Measurements from ENCODE around the gene ZRSR2. TPM values are rescaled to one million over a fixed set of nuclear protein-coding genes. Genes with fewer than 3 reads are reported as not detected.
"Not testable (repeated sequence)": the region's sequence is repeated elsewhere in the genome, so short reads cannot be mapped to it uniquely, and the experiment has no call there.

Gene ZRSR2
- total RNA-seq: 1 to 10 TPM; 7.1 to 7.2 TPM
- long read RNA-seq, partial matches to known transcripts: 0 of 4 reads
- long read RNA-seq, other reads (novel, unspliced or antisense): 0 of 4 reads

- intact Hi-C loops (cut with DNase I): no loop called here
- ATAC-seq (peak; percentile 99), DNase-seq (peak; percentile 91)
Measured at GRCh38 chrX:15789979-15790768, at the start of gene ZRSR2. Gene ZRSR2 (plus strand): TSS chrX:15790484. CDS start chrX:15790496, 12 bp downstream.

- ATAC-seq: peak; percentile 29 to 53
- DNase-seq: peak; percentile 49
- intact Hi-C loops (cut with DNase I): no loop called here
Measured at GRCh38 chrX:15744181-15744867, 46.0 kb upstream of the ZRSR2 start.

- DNase-seq (no peak), ATAC-seq (no peak)
- intact Hi-C loops (cut with DNase I): no loop called here
Measured at GRCh38 chrX:15745179-15745578, 45.1 kb upstream of the ZRSR2 start.

GRCh38 chrX:15746651-15747050 lies 43.6 kb upstream of the ZRSR2 start:
- ATAC-seq; DNase-seq; intact Hi-C loops (cut with DNase I): not testable (repeated sequence)

- intact Hi-C loops (cut with DNase I): no loop called here
- ATAC-seq: no peak
- DNase-seq: no peak
Measured at GRCh38 chrX:15747626-15748173, 42.6 kb upstream of the ZRSR2 start.

- ATAC-seq (no peak), DNase-seq (no peak)
- intact Hi-C loops (cut with DNase I): no loop called here
Measured at GRCh38 chrX:15748841-15749240, 41.4 kb upstream of the ZRSR2 start.

- DNase-seq (peak; percentile 33), ATAC-seq (peak; percentile 60 to 78)
- intact Hi-C loops (cut with DNase I): no loop called here
Measured at GRCh38 chrX:15749642-15750610, 40.4 kb upstream of the ZRSR2 start.

GRCh38 chrX:15750611-15751154 lies 39.6 kb upstream of the ZRSR2 start:
- ATAC-seq (peak in 1 of 2 donors; percentile 32), DNase-seq (no peak)
- intact Hi-C loops (cut with DNase I): no loop called here

GRCh38 chrX:15751155-15751819 lies 39.0 kb upstream of the ZRSR2 start:
- ATAC-seq (peak; percentile 80), DNase-seq (no peak)
- intact Hi-C loops (cut with DNase I): no loop called here

- no peak for DNase-seq
- no peak for ATAC-seq
- intact Hi-C loops (cut with DNase I): no loop called here
Measured at GRCh38 chrX:15755091-15755490, 35.2 kb upstream of the ZRSR2 start.

- no peak for ATAC-seq
- intact Hi-C loops (cut with DNase I): no loop called here
Measured at GRCh38 chrX:15758140-15758539, 32.1 kb upstream of the ZRSR2 start.

GRCh38 chrX:15759886-15760285 lies 30.4 kb upstream of the ZRSR2 start:
- DNase-seq; intact Hi-C loops (cut with DNase I); ATAC-seq: not testable (repeated sequence)

More at GRCh38 chrX:15758140-15758539, 32.1 kb upstream of the ZRSR2 start:
- no peak for DNase-seq

- no peak for DNase-seq
- intact Hi-C loops (cut with DNase I): no loop called here
- ATAC-seq: no peak
Measured at GRCh38 chrX:15761564-15762191, 28.6 kb upstream of the ZRSR2 start.

- DNase-seq (no peak), ATAC-seq (no peak)
- intact Hi-C loops (cut with DNase I): no loop called here
Measured at GRCh38 chrX:15769300-15769954, 20.9 kb upstream of the ZRSR2 start.

- intact Hi-C loops (cut with DNase I): no loop called here
- ATAC-seq: no peak
- no peak for DNase-seq
Measured at GRCh38 chrX:15781961-15782699, 8.2 kb upstream of the ZRSR2 start.

- ATAC-seq (no peak), DNase-seq (no peak)
- intact Hi-C loops (cut with DNase I): no loop called here
Measured at GRCh38 chrX:15785176-15785750, 5.0 kb upstream of the ZRSR2 start.

Data from left cardiac atrium (tissue), 4 donors.